ENCODE results near the gene EVL.

The EVL gene

GRCh38 chr14:100080206-100080605, 15.0 kb downstream of the EVL start:
- in situ Hi-C loops (cut with MboI; ENCODE audit: low sequenced_read_pairs) = no loop called here

- in situ Hi-C loops (cut with MboI; ENCODE audit: low sequenced_read_pairs) = no loop called here
Observed at GRCh38 chr14:100081997-100082625, 16.9 kb downstream of the EVL start.

- in situ Hi-C loops (cut with MboI; ENCODE audit: low sequenced_read_pairs) = no loop called here
Observed at GRCh38 chr14:100082723-100083122, 17.5 kb downstream of the EVL start.

GRCh38 chr14:100083706-100084105, 18.5 kb downstream of the EVL start:
- in situ Hi-C loops (cut with MboI; ENCODE audit: low sequenced_read_pairs) = no loop called here

- in situ Hi-C loops (cut with MboI; ENCODE audit: low sequenced_read_pairs) = no loop called here
Observed at GRCh38 chr14:100084591-100084990, 19.4 kb downstream of the EVL start.

- in situ Hi-C loops (cut with MboI; ENCODE audit: low sequenced_read_pairs) = no loop called here
Observed at GRCh38 chr14:100085462-100085861, 20.2 kb downstream of the EVL start.

GRCh38 chr14:100086361-100086760, 21.1 kb downstream of the EVL start:
- in situ Hi-C loops (cut with MboI; ENCODE audit: low sequenced_read_pairs) = no loop called here

- in situ Hi-C loops (cut with MboI; ENCODE audit: low sequenced_read_pairs) = no loop called here
Observed at GRCh38 chr14:100088226-100088625, 23.0 kb downstream of the EVL start.

- in situ Hi-C loops (cut with MboI; ENCODE audit: low sequenced_read_pairs) = no loop called here
Observed at GRCh38 chr14:100091386-100091785, 26.2 kb downstream of the EVL start.

- in situ Hi-C loops (cut with MboI; ENCODE audit: low sequenced_read_pairs) = no loop called here
Observed at GRCh38 chr14:100092832-100093231, 27.6 kb downstream of the EVL start.

- in situ Hi-C loops (cut with MboI; ENCODE audit: low sequenced_read_pairs) = no loop called here
Observed at GRCh38 chr14:100093319-100093718, 28.1 kb downstream of the EVL start.

- in situ Hi-C loops (cut with MboI; ENCODE audit: low sequenced_read_pairs) = no loop called here
Observed at GRCh38 chr14:100096656-100097055, 31.4 kb downstream of the EVL start.

- in situ Hi-C loops (cut with MboI; ENCODE audit: low sequenced_read_pairs) = no loop called here
Observed at GRCh38 chr14:100098171-100098570, 32.9 kb downstream of the EVL start.

GRCh38 chr14:100100032-100100703, 34.9 kb downstream of the EVL start:
- in situ Hi-C loops (cut with MboI; ENCODE audit: low sequenced_read_pairs) = no loop called here

GRCh38 chr14:100102156-100102785, 37.0 kb downstream of the EVL start:
- in situ Hi-C loops (cut with MboI; ENCODE audit: low sequenced_read_pairs) = no loop called here

GRCh38 chr14:100103250-100104005, 38.2 kb downstream of the EVL start:
- in situ Hi-C loops (cut with MboI; ENCODE audit: low sequenced_read_pairs) = no loop called here

- in situ Hi-C loops (cut with MboI; ENCODE audit: low sequenced_read_pairs) = no loop called here
Observed at GRCh38 chr14:100104006-100104352, 38.8 kb downstream of the EVL start.

GRCh38 chr14:100104523-100105300, 39.5 kb downstream of the EVL start:
- in situ Hi-C loops (cut with MboI; ENCODE audit: low sequenced_read_pairs) = no loop called here

- in situ Hi-C loops (cut with MboI; ENCODE audit: low sequenced_read_pairs) = no loop called here
Observed at GRCh38 chr14:100105357-100106169, 40.3 kb downstream of the EVL start.
